Stimulated activated CD8-positive, alpha-beta memory T cell treated with anti-CD3 and anti-CD28 coated beads, Interleukin-12 subunit alpha, Interleukin-12 subunit beta, amount 100 ng/mL, for 1 hour (primary cell): Measurements from ENCODE around the gene MGAT5.

Experiments
- DNase-seq: peaks from one replicate; pipeline ENCODE4 v3.0.0-alpha.2; 2020; ENCODE audit warnings: low read depth

The MGAT5 gene

DNA sequence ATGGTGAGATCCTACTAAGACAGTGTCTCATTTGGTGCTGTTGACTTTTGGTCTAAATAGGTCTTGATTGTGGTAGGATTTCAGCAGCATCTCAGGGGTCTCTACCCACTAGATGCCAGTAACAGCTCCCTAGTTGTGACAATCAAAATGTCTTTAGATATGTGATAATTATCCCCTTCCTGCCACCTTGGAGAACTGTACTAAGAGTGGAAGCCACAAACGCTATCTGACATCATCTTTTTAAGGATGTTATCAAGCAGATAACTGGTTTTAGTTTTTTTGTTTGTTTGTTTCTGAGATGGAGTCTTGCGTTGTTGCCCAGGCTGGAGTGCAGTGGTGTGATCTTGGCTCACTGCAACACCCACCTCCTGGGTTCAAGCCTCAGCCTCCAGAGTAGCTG lies 3.1 kb downstream of the MGAT5 start:
- no peak for DNase-seq

DNA sequence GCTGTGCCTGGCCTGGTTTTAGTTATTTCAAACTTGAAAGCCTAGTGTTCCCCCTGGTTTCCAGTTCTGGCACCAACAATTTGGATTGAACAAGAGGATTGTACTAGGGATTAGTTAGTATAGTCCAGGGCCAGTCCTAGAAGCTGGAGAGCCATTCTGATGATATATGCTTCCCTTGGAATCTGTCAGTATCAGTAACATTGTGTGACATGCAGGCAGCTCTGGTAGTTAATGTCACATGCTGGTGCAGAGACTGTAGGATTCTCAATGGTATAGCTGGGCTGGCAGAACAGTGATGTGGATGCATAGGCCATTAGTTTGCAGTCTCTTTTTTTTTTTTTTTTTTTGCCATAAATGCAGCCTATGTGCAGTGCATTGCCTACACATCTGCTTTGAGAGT lies 3.6 kb downstream of the MGAT5 start:
- DNase-seq: no peak

DNA sequence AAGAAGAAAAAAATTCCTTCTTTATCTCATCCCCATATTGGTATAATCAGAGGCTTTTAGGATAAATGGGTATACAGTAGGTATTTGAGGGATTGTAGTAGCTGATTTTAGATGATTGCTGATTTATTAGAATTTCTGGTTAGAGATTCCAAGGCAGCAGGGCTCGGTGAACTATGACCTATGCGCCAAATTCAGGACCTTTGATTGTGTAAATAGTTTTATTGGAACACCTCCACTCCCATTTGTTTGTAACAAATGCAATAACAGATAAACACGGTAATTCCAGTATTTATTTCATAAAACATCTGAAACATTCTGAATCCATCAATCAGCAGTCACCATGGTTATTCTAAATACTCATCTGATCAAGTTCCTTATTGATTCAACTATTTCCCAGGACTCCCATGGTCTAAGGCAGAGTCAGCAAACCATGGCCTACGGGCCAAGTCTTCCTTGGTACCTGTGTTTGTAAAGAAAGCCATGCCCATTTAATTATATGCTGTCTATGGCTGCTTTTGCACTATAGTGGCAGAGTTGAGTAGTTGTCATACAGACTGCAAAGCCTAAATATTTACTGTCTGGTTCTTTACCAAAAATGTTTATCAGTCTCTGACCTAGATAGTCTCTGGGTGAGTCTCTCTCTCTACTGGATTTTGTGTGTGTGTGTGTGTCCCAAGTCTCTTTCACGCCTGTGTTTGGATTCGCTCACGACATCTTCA lies 4.3 kb downstream of the MGAT5 start:
- DNase-seq: no peak

DNA sequence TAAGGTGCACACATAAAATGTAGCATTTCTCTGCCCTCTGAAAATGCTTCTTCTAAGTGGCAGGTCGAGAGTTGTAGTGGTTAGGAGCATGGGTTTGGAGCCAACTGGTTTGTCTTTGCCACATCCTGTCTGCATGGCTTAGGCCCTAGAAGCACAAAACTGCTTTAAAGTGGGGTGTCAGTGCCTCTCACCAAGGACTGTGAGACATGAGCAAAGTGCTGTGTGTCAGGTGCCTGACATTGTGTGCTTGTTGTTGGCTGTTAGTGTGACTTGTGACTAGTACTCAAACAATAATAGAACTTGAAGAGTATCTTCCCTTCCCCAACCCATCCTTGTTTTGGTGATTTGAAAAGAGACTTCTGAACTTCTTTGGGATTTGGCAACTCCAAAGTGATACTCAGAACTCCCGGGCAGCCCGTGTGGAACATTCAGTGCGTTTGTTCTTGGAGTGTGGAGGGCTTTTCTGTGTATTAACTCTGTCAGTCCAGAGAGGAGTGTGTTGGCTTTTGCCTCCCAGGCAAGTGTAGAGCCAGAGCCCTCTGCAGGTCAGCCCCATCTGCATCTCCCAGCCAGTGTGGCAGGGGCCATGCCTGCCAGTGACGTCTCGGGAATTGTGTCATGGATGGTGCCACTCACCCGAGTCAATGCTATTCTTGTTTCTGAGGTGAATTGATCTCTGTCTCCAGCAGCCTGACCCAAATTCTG lies 5.0 kb downstream of the MGAT5 start:
- peak; percentile 39 for DNase-seq

DNA sequence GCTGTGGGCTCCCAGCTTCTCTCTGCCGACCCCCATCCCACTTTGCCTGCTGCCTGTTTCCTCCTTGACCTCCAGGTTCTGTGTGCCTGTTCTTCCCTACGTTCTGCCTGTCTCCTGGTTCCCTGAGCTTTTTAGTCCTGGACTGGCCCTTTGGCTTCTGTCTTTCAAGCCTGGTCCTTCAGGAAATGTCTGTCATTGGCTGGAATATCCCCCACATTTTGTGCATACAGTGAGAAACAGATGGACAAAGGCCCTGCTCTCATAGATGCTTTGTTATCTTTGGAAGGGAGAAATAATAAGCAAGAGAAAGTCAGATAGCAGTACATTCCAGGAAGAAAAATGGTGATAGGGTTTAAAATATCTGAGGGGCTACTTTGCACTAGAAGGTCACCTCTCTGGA lies 5.7 kb downstream of the MGAT5 start:
- no peak for DNase-seq

DNA sequence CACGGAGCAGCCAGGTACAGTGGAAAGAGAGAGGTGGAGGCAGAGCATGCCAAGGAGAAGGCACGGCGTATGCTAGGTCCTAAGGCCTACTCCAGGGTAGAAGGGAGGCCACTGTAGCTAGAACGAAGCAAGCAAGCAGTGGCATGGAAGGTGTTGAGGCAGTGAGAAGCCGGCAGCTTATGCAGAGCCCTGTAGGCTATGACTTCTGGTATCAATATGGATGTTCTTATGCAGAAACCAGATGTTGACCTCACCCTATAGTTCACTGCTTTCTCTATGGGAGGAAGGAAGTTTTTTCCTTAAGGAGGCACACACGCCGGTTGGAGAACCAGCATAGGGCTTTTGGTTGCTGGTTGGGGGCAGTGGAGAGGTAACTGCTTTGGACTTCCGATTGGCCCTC lies 6.1 kb downstream of the MGAT5 start:
- no peak for DNase-seq

DNA sequence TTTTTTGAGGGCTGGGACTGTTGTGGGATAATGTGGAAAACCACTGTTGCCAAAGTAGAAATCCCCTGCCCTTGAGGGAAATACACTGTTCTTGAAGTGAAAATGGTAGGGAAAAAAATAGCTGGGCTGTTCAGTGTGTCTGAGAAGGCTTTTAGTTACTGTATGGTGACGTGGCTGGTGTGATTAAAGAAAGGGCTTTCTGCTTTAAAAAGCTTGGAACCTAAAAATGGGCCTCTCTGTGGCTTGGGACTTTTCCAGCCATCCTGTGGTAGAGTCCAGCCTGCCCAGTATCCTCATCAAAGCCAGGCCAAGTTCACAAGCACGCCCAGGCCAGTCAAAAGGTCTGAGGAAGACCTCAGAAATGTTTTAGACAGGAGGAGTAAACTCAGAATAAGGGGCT lies 6.8 kb downstream of the MGAT5 start:
- DNase-seq: no peak

DNA sequence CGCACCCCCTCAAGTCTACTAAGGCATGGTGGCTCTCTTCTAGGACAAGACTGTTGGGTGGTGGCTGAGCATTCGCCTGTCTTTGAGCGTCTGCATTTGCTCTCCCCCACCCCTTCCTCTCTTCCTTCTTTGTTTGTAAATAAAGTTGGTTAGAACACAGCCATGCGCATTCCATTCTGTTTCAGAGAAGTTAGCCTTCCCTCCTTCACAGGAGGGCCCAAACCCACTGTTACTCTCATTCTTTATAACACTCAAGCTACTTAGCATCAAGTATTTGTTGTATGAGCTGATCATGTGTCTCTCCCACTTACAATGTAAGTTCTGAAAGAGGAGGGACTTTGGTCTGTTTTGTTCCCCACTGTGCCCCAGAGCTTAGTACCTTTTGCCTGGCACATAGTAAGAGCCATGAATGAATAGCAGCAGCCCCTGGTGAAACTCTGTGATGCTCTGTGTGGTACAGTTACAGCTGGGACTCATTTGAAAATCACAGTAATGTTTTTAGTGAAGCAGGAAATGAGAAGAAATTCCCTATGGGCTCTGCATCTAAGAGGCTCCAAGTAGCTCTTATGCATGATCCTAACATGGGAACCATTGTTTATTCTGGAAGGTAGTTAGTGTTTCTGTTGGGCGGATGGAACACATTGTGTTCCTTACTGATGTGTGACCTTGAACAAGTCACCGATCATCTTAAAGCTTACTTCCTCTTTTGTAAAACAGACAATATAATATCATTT lies 7.7 kb downstream of the MGAT5 start:
- DNase-seq: no peak

DNA sequence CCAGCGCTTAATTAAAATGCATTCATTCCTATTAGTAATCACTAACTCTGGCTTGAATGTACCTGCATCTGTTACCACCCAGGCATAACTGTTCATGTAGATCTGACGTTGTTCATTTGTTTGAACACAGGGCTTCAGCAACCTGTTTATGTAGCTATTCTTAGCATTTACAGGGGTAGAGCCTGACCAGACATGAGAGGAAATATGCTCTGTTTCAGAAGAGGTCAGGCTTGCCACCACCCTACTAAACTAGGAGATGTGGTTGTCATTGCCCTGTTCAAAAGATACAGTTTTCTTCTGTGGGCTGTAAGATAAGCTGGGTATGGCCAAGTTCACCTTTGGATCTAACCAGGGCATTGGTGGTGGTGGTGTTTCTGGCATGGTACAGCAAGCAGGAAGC lies 8.8 kb downstream of the MGAT5 start:
- DNase-seq: no peak

DNA sequence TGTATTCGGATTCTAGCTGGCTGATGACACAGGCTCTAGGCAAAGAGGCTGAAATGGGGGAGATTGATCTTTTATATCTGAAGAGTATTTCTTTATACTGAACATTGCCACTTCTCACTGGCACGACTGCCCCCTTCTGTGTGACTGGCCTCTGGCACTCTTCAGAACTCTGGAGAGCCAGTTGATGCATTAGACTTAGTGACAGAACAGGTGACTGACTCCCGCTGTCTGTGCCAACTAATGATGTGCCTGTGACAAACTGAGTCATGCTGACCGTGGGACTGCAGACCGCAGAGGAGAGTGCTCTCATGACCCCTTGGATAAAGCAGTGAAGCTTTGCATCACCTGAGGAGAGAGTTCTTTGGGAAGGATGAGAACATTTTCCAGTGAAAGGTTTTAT lies 14.4 kb downstream of the MGAT5 start:
- no peak for DNase-seq

DNA sequence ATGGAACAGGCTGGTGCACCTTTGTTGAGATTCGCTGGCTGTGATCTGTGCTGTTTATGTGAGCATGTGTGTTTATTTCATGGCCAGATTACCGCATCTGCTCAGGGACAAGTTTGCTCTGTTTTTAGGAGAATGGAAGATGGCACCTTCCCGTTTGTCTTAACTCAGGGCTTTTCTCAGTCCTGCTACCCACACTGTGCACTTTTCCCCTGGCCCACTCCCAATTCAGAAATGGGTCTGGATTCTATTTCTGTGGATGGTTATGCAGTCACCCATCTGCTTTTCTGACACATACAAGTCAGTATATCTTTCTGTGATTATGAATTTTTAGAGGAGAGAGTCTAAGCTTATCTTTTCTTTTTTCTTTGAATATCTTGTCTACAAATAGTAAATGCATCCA lies 15.4 kb downstream of the MGAT5 start:
- no peak for DNase-seq

DNA sequence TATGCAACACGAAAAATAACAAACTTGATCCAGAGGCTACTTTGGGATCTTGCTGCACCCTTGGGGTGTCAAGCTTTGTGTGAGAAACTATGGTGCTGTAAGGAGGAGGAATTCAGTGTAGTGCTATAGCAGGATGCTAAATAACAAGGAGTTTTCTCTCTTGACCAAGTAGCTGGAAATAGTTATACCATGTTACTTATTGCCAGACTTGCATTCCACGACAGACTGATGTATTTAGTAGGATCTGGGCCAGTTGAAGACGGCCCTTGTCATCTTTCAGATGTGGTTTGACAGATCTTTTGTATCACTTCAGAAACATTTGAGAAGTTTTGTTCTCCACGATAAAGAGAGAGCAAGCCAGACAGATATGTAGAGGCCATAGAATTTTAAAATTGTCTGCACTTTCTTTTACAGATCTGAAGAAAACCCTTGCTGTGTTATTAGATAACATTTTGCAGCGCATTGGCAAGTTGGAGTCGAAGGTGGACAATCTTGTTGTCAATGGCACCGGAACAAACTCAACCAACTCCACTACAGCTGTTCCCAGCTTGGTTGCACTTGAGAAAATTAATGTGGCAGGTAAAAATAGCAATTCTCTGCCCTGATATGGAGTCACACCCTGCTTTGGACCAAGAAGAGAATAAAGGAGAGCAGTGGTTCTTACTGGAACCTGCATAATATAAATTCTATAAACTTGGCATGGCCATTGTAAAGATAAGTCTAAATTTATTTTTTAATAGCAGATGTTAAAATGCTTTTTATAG lies 16.3 kb downstream of the MGAT5 start:
- DNase-seq: no peak

DNA sequence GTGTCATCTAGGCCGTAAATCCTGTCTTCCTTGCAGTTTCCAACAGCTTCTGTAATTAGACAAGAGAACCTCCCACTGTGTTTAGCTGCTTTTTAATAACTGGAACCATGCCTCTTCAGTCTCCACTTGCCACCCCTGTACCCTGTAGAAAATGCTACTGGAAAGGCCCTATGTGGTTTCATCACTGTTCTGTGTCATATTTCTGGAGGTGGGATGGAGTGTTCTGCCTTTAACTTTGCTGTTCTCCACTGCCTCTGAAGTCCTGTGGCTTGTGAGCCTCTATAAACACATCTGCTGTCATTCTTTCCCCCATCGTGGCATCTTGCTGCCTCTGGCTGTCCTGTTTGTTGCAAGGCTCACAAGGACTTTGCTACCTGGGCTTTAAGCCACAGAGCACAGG lies 17.9 kb downstream of the MGAT5 start:
- DNase-seq: no peak

DNA sequence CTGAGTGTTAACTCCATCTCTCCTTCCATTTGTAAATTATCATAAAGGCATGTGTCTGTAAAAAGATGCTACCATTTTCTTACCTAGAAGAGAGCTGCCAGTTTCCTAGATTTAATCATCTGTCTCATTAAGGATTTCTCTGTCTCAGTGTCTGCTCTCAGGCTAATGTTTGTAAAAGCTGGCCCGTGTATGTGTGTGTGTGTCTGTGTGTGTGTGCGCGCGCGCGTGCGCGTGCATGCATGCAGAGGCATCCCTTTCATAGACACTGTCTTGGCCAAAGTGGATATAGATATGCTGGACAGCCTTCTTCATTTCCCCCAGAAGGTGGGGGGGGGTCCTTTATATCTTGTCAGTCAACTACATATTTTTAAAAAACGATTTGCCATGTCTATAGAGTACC lies 18.9 kb downstream of the MGAT5 start:
- DNase-seq: no peak

DNA sequence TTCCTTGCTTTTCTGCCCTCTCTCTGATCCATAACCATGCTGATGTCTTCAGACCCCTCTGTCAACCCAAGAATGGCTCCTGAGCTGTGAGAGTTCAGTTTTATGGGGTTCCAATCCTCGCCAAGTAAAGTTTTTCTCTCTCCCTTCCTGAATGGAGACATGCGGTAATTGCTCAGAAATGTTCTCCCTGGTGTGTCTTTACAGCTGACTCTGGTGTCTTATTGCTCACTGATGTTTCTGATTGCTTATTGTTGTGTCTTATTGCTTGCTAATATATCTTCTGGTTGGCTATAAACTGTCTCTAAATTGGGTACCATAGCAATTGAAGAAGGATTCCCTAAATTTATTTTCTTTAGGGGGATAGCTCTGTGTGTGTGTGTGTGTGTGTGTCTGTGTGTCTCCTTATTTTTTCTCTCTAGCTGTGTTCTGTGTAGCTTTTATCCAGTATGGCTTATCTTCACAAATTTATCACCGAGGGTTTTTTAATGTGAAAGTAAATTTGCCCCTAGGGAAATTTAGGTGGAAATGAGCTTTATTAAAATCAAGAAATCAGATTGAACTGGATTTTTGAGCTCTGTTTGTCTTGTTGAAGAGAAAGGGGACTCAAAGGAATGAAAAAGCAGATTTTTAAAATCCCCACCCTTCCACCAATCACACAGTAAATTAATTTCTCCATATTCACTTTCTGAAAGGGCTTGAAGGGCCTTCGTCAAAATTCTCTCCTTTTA lies 19.5 kb downstream of the MGAT5 start:
- no peak for DNase-seq

DNA sequence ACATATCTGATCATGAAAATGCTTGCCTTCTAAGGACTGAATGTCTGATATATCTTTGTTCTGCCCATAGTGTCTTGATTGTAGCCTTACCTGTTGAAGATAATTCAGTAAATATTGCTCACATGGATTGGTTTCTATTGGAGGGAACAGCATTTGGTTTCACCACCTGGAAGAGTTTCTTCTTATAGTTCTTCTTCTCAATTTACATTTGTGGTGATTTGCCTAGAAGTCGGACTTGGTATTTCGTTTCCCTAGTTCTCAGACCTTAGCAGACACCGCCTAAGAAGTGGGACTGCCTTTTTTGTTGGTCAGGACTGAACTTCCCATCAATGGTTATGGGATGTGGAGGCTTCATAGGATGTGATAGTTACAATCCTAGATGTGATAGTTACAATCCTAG lies 20.2 kb downstream of the MGAT5 start:
- no peak for DNase-seq

DNA sequence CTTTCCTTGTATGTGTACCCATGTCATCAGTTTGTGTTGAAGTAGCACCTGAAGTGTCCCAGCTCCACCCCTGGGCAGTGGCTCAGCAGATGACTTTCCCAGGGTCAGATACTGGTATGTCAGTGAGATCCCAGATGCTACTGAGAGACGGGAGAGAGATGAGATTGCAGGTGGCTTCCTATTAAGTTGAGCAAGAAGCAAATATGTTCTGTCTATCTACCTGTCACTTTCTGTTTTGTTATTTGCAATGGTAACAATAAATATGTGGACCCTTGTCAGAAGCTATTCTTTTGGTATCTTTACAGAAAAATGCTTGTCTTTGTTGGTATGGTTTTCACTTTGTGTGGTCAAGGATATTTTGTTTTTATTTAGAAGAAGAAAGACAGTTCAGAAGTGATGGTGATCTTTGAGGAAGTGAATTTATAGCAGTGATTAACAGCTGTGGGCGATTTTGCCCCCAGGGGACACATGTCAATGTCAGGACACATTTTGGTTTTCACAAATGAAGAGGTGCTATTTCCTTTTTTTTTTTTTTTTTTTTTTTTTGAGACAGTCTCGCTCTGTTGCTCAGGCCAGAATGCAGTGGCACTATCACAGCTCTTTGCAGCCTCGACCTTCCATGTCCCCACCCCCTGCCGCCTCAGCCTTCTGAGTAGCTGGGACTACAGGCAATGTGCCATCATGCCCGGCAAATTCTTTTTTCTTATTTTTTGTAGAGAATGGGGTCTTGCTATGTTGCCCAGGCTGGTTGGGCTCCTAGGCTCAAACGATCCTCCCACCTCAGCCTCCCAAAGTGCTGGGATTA lies 21.4 kb downstream of the MGAT5 start:
- DNase-seq: no peak

DNA sequence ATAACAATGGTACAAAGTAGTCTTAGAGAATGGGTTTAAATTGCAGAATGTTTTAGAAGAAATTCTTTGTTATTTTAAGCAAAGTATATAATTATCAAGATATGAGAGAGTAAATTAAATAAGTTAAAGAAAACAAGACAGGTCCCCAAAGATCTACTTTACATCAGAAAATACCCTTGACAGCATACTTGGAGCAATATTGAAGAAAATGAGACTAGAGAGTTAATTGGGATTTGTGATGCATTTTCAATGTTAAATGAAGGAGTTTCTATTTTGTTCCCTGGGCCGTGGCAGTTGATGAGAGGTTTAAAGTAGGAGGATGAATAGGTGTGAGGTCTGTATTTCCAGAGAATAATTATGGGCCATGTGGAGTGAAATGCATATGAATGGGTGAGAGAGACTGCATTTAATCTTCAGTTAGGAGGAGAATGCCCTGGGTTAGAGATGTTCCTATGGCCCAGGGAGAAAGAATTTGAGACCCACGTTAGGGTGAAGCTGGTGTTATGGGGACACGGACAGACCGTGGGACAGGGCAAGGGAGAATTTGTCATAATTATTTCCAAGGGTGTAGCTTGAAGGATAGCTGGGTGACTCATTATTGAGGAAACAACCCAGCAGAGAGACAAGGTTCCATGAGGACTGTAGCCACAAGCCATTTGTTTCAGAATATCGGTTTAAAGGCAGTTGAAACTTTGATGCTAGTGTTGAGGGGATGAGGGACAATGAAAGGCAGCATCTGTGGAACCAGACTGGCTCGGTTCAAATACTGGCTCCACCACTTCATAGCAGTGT lies 22.7 kb downstream of the MGAT5 start:
- DNase-seq: no peak

DNA sequence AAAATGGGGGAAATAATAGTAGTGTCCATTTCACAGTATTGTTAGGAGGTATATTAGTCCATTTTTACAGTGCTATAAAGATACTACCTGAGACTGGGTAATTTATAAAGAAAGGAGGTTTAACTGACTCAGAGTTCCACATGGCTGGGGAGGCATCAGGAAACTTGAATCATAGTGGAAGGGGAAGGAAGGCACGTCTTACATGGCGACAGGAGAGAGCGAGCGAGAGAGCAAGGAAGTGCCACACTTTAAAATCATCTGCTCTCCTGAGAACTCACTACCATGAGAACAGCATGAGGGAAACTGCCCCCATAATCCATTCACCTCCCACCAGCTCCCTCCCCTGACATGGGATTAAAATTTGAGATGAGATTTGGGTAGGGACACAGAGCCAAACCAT lies 23.4 kb downstream of the MGAT5 start:
- DNase-seq: no peak

DNA sequence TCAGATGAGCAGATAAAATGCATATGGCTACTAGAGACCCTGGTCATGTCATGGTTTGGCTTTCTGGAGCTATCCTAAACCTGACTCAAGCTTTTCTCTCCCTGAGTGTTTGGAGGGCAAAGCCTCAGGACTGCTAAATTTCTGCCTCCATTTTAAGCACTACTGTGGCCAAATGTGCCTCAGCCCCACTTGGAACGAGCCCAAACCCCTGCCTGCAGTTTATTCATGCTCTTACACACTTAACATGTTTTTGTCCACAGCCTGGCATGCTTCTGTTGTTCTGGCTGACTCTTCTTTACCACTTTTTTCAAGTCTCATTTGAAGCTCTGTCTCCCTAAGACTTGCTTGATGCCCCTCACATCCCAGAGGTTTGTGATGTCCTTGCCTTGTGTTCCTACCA lies 24.7 kb downstream of the MGAT5 start:
- DNase-seq: no peak
